HPDE6-E6E7 (cell line): ENCODE data around the gene PKIG.

ENCODE experiments used
- DNase-seq: peaks from one replicate; pipeline ENCODE4 v3.0.0; 2011; ENCODE audit warnings: missing footprints; ENCODE audit errors: extremely low spot score

PKIG gene

DNA sequence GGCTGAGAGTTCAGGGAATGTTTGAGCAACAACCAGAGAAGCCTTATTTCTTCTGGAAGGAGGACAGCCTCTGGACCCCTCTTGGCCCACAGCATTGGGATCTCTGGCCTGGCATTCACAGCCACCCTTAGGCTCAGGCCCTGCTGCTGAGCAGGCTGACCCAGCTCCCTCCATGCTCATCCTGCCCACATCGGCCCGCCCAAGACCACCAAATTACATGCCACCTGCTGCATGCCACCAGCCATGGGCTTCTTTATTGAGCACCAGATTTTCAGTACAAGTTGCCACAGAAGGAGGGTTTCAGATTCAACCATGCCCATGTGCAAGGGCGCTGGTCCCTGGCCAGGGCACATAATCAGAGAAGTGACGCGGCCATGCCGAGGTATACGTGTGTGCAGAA, 36.9 kb downstream of the PKIG start:
- DNase-seq: no peak

DNA sequence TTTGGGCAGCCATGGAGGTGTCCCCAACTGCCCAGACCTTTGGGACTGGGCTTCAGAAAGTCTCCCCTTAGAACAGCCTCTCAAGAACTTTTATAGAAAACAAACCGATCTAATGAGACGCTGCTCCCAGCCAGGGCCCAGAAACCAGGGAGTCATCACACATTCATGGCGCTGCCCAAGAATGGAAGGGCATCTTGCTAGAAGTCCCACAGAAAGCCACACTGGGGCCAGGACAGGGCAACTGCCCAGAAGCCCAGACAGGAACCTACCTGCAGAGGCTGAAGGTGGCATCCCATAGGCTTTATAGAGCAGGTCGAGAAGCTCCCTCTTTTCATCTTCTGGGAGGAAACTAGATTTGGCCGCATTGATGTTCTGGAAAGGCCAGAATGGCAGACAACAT, 37.7 kb downstream of the PKIG start:
- DNase-seq: no peak

DNA sequence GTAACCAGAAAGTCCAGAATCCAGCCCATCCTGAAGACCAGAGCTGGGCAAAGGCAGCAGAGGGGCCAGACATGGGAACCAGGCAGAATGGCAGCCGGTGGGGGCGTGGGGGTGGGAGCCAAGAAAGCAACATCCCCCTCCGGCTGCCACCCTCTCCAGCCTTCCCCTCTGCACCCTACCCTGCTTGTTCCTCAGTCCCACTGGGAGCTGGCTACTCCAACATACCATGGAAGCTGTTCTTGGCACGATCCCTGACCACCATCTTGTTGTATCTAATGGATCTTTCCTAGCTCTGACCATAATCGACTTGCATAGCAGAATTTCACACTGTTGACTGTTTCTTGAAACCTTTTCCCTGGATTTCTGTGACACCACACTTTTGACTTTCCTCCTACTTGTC, 38.9 kb downstream of the PKIG start:
- DNase-seq: no peak

DNA sequence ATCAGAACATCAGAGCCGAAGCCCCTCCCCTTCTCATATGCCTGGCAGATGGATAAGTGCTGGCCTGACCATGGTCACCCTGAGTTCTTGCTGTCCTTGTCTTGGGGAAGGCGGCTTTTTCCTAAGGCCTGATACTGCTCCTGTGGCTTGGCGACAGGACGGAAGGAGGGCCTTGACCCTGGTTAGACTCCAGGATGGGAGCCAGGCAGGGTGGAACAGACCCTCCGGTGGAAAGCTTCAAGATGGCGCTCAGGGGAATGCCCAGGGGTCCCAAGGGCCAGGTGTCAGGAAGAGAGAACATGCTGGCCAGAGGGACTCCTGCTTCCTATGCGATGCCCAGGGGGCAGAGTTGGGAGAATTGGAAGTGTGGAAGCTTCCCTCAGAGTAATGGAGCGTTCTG, 39.6 kb downstream of the PKIG start:
- DNase-seq: no peak

DNA sequence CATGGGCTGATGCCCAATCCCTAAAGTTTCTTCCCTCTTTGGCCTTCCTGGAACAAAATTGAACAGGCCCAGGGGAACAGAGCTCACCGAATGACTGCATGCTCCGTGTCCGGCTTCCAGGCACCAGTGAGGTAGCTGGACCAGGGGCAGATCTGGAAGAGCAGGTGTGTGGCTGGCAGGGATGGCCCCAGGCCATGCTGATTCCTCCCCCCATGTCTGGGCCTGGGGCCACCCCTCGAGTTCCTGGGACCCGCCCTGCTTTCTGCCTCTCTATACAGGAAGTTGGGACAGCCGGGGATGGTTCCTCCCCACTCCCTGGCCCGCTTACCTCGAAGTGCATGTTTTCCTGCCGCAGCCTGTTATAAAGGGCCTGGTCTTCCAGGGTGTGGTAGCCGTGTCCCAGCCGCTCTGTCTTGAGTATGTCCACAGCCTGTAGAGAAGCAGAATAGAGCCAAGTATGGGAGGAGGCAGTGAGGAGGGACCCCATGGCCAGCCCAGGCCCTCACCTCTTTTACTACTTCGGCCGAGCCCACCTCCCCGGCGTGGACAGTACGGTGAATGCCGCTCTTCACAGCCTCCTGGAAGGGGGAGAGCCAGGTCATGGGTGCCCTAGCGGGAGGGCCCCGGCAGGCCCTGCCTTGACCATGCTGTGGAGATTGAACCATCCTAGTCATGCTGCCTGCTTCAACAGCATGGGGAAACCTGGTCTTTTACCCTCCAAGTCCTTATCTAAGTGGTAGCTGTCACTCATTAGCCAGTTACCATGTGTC, 40.3 kb downstream of the PKIG start:
- no peak for DNase-seq

DNA sequence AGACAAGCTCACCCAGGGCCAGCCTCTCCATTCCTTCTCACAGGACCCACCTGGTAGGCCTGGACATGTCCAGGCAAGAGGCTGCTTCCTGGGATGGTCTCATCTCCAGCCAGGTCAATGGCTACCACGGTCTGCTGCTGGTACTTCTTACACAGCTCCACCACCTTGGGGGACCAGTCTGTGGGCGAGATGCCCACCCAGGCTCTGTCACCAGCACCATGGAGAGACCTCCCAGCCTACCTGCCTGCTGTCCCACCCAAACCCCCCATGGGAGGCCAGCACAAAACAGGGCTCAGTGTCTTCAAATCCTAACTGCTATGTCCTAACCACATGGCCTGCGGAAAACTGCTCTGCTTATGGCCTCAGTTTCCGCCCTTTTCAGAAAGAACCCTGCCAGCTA, 41.8 kb downstream of the PKIG start:
- DNase-seq: no peak

DNA sequence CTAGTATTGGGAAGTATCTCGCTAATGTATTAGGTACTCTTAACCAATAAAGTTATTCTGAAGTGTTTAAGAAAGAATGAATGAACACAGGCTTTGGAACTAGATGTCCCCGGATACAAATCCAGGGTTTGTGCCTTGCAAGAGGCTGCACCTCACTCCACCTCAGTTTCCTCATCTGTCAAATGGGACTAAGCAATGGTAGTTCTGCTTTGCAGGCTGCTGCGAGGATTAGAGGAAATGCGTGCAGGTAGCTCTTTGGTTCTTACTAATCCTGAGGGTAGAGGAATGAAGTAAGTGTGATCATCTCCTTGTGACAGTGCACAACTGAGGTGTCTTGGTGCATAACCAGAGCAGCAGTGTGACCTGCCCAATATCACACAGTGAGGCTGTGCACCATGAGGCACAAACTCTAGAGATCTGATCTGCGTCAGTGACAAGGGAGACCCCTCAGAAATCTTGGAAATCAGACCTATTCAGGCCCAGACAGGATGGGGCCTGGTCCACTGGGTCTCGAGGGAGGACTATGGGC, 42.4 kb downstream of the PKIG start:
- no peak for DNase-seq

GRCh38 chr20:44625361-44625760, 43.0 kb downstream of the PKIG start:
- no peak for DNase-seq

DNA sequence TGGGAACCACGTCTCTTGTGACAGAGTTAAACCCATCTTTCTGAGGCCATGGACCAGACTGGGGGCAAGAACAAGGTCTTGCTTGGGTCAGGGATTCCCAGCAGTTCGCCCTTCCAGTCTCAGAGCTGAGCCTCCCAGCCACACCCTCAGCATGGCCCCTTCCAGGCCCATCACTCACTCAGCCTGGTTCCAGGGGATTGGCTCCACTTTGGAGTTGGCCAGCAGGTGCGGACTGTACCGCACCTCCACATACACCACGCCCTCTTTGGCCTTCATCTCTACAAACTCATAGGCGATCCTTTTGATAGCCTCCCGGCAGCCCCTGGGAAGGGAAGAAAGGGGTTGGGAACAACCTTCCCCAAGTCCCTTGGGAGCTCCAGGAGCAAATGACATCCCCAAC, 43.9 kb downstream of the PKIG start:
- no peak for DNase-seq

DNA sequence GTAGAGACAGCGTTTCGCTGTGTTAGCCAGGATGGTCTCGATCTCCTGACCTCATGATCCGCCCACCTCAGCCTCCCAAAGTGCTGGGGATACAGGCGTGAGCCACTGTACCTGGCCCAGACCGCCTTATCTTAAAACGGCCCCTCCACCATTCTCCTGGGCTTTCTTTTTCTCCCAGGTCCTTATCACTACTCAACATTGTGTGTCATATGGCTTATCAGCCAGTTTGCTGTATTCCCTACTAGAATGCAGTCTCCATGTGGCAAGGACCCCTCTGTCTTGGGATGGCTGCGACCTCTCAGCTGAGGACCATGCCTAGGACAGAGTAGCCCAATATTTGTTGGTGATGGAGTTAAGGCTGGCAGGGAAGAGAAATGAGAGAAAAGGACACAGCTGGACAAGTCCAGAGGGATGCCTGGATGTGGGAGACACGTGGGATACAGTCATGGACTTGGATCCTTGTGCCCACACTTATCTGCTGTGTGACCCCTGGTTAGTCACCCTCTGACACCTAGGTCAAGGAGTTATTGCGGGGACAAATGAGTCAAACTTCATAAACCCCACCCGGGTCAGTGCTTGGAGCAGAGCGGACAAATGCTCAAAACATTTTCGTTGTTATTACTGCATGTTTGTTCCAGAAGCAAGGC, 45.1 kb downstream of the PKIG start:
- no peak for DNase-seq

- DNase-seq: no peak
Observed at GRCh38 chr20:44629017-44629385, 46.6 kb downstream of the PKIG start.

DNA sequence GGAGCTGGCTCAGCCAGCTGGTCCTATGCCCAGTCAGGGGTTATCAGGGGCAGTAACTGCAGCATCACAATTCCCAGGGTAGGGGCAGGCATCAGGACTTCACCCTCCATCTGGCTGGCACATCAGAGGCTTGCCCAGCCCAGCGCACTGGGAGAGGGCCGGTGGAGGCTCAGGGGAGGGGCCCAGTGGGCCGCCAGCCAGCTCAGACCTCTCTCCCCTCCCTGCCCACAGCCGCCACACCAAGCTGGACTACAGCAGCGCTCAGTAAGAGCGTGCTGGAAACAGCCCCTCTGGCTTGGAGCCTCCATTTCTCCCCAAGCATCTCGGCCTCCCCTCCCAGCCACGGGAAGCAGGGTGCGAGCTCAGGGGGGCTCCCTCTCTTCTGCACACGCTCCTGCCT, 47.2 kb downstream of the PKIG start:
- DNase-seq: no peak

DNA sequence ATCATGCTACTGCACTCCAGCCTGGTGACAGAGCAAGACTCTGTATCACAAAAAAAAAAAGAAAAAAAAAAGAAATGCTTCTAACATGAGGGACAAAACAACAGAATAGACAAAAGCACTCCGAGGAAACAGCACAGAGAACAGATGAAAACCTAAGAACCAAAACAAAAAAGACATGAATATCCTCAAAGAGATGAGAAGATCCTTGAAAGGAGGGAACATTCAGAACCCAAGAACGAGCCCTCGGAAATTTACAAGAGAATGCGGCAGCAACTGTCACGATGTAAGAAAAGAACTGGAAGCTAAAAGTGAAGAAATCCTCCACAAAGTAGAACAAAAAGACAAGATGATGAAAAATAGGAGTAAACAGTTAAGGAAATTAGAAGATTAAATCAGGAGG, 47.9 kb downstream of the PKIG start:
- DNase-seq: no peak

GRCh38 chr20:44632103-44632752, 49.8 kb downstream of the PKIG start:
- no peak for DNase-seq

- no peak for DNase-seq
Observed at GRCh38 chr20:44633187-44633810, 50.9 kb downstream of the PKIG start.

DNA sequence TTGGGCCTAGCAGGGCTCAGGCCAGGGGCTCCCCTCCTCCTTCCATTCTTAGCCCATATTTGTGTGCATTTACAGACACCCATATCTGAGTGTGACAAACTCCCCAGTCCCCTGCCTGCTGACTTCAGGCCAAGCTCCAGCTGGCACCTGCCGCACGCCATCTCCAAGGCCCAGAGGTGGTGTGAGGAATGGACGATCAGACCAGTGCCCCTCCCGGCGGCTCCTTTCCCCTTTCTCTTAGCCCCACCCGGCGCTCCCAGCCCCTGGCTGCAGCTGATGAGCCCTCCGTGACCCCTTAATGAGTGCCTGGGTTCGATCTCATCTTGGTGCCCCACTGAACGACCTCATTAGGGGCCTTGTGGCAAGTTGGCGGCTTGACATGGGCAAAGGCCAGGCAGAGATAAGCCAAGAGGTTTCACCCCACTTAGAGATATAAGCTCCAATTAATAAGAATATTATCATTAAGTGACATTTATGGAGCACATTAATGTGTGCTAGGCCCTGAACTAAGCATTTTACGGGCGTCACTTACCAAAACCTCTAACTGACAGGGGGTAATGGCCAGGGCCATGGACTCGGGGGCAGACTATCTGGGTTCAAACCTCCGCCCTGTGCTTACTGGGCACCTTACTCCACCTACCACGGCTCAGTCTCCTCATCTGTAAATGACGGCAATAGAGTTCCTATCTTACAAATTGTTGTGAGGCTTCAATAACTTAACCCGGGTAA, 51.7 kb downstream of the PKIG start:
- no peak for DNase-seq

- no peak for DNase-seq
Observed at GRCh38 chr20:44635877-44636276, 53.5 kb downstream of the PKIG start.

GRCh38 chr20:44637042-44637441, 54.7 kb downstream of the PKIG start:
- DNase-seq: no peak

- no peak for DNase-seq
Observed at GRCh38 chr20:44637522-44638372, 55.4 kb downstream of the PKIG start.

GRCh38 chr20:44640522-44640921, 58.1 kb downstream of the PKIG start:
- DNase-seq: no peak

DNA sequence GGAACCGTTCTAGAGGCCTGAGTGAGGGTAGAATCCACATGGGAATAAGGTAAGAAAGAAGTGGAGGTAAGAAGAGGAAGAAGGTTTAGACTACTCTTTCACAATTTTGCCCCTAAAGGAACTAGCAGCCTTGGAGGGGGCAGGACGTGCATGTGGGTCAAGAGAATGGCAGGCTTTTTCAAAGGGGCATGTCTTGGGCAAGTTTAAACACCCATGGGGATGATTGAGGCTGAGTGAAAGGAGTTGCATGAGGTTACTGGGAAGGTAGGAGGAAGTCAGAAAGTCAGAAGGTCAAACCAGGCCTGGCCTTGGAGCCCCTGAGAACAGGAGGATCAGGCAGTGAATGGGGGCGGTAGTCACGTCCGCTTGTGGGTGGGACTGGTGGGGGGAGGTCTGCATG, 58.9 kb downstream of the PKIG start:
- no peak for DNase-seq
